GM18873 (cell line): Measurements from ENCODE around the gene PCDHGC3.

Experiments used
- ATAC-seq: cut with Tn5 transposase; IDR thresholded peaks from one replicate; pipeline ENCODE4 v1.9.1; 2021; ENCODE audit warnings: mild to moderate bottlenecking, moderate library complexity, moderate number of reproducible peaks; ENCODE audit not compliant: unreplicated experiment, low FRiP score

PCDHGC3 gene

DNA sequence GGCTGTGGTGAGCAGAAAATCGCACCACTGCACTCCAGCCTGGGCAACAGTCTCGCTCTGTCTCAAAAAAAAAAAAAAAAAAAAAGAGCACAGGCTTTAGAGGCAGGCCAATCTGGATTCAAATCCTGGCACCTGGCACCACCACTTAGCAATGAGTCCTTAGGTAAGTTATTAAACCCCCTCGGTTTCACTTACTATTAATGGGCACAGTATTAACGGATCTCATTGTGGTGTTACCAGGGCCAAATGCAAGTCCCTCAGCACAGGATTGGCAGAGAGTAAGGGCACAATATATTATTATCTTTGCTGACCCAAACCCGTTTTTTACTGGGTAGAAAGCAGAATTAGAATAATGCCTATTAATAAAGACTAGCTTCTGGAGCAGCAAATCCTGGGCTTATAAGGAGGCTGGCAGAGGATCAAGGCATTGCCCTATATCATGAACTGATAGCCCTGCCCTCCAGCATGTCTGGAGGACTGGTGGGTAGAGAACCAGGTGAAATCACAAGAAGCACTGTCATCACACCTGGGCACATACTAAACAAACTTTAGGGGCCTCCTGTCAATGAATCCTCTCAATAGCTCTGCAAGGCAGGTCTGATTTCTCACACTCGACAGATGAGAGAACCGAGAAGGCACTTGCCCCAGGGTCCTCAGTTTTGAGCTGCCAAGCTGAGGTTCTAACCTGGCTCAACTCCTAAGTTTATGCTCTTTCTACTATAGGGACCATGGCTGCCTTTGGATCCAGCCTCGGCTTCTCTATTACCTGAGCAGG lies 30.8 kb downstream of the PCDHGC3 start:
- ATAC-seq: no peak

DNA sequence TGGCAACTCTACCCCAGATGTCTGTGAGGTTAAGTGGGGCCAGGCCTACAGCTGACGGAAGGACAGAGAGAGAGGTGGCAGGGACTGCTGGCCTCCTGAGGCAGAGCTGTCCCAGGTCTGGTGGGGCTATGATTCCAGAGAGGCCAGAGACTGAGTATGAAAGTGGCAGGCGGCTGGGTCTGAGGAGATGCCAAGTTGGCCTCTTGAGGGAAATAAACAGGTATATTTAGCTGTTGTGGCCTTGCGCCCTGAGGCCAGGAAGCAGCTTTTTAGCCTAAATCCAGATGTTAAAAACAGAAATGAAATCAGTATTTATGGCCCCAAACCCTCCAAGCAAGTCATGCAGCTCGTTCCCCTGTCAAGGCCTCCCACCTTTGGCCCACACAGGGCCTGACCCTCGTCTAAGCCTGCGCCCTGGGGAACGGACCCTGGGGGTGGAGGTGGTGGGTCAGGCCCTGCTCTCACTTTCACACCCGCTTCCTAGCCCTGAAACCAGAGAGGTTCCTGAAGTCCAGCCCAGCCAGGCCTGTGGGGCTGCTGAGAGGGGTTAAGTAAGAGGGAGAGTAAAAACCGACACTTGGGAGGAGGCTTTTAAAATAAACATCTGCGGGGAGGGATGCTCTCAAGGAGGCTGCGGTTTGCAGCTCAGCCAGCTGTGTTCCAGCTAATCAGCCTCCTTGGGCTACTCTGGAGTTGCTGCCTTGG lies 31.8 kb downstream of the PCDHGC3 start:
- ATAC-seq: peak; percentile 26

DNA sequence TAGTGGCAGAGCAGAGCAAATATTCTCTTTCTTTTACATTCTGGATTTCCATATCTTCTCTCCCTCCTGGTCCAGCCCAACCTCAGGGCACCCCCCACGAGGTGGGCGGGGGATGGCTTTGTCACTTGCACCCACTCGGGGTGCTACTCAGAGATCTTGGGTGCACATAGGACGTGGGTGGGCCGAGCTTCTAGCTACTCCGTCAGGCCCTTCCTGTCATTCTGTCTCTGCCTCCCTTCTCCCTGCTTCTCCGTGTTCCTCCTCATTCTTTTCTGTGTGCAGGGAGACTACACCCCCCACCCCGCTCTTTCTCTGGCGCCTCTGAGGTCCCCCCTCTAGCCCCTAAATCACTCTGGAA lies 32.7 kb downstream of the PCDHGC3 start:
- ATAC-seq: no peak

GRCh38 chr5:141508798-141509611 lies 33.2 kb downstream of the PCDHGC3 start:
- ATAC-seq: no peak

- no peak for ATAC-seq
Observed at GRCh38 chr5:141510160-141510559, 34.4 kb downstream of the PCDHGC3 start.

- ATAC-seq: peak; percentile 57
Observed at GRCh38 chr5:141510850-141511601, 35.3 kb downstream of the PCDHGC3 start.

DNA sequence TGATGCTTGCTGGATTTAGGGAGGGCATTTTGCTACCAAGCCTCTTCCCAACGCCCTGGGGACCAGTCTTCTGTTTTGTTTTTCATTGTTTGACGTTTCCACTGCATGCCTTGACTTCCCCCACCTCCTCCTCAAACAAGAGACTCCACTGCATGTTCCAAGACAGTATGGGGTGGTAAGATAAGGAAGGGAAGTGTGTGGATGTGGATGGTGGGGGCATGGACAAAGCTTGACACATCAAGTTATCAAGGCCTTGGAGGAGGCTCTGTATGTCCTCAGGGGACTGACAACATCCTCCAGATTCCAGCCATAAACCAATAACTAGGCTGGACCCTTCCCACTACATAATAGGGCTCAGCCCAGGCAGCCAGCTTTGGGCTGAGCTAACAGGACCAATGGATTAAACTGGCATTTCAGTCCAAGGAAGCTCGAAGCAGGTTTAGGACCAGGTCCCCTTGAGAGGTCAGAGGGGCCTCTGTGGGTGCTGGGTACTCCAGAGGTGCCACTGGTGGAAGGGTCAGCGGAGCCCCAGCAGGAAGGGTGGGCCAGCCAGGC lies 36.1 kb downstream of the PCDHGC3 start:
- no peak for ATAC-seq

- ATAC-seq: no peak
Observed at GRCh38 chr5:141512390-141512910, 36.7 kb downstream of the PCDHGC3 start.

GRCh38 chr5:141512911-141513626 lies 37.3 kb downstream of the PCDHGC3 start:
- ATAC-seq: no peak

DNA sequence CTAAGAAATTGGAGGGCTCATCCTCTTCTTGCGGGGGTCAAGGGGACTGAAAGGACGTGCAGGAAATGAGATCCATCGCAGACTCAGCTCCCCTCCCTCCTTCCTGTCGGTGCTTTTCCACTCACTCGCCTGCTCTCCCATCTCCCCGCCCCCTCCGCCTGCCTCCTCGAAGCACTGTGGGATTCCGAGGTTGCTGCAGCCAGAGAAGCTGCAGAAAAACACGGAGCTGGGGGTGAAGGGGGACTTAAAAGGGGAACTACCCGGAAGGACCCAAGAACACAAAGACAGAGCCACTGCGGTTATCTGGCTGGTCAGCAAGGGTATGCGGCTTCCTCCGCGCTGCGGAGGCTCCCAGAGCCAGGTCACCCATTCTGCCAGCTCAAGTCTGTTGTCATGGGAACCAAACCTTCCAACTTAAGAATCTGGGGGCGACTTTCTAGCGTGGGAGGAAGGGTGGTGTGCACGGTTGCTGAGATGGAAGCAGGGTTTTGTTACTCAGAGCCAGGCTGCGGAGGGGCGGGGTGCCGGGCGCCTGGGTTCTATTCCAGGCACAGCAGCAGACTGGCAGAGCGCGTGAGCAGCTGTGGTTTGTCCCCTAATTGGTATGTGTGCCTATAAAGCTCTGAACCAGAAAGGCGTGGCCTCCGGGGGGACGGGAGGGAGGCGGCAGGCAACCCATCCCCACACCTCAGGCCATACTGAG lies 38.0 kb downstream of the PCDHGC3 start:
- ATAC-seq: no peak

DNA sequence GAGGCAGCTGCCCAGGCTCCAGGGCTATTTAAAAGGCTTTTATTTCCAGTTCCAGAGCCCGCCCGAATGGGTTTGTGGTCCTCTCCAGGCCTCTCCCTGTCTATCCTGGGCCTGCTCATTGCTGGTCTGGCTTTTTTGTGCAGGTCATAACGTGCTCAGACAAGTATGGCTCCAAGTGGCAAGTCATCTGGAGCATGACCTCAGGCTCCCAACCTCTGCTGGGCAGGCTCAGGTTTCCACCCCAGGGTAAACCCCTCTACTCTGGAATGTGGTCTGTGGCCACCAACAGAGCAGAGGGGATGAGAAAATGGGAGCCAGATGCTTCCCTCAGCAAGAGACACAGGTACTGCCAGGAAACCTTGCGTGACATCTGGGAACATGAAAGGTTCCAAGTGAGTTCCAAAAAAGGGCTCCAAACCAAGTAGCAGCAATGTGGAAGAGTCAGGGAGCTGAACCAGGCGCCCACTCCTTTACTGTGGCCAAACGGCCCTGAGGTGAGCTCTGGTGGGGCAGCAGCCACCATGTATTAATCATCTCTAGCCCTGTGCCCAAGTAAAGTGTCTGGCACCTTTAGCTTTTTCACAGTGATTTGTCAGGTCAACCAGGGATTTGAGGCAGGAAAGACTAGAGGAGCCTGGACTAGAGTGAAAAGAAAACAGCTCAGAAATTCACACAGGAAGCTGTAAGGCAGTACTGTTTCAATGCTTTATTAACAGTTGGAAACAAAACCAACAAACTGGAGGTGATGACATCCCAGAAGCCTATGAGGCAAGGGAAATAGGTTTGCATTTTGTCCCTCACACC lies 38.8 kb downstream of the PCDHGC3 start:
- no peak for ATAC-seq

- no peak for ATAC-seq
Observed at GRCh38 chr5:141515141-141515540, 39.4 kb downstream of the PCDHGC3 start.

GRCh38 chr5:141515946-141516671 lies 40.3 kb downstream of the PCDHGC3 start:
- ATAC-seq: no peak

- ATAC-seq: no peak
Observed at GRCh38 chr5:141516672-141517025, 40.9 kb downstream of the PCDHGC3 start.

- no peak for ATAC-seq
Observed at GRCh38 chr5:141517312-141517711, 41.5 kb downstream of the PCDHGC3 start.

- no peak for ATAC-seq
Observed at GRCh38 chr5:141517880-141518617, 42.3 kb downstream of the PCDHGC3 start.

GRCh38 chr5:141518618-141519015 lies 42.9 kb downstream of the PCDHGC3 start:
- no peak for ATAC-seq
